ENCODE results near the gene REEP3. TPM values are rescaled to one million over a fixed set of nuclear protein-coding genes. Genes with fewer than 3 reads are reported as not detected.
A peak's percentile ranks its signal among the peaks of the same experiment; 100 is the strongest.

Gene REEP3
- total RNA-seq, 1 donor from 2014 or later: 13.6 TPM

GRCh38 chr10:63503395-63503794, 17.8 kb upstream of the REEP3 start:
- H3K36me3 ChIP-seq (ENCODE audit: control insufficient read depth in 3 of 3, insufficient read depth in 3 of 3, low read length in 3 of 3): no peaks in the 10 kb centered on the region
- no peak overlapping the region for H3K27ac ChIP-seq (ENCODE audit: low read depth, low read length)
- no peaks in the 10 kb centered on the region for H3K27me3 ChIP-seq (ENCODE audit: control insufficient read depth in 3 of 3, insufficient read depth in 3 of 3, low read length in 3 of 3)
- H3K9me3 ChIP-seq (ENCODE audit: control insufficient read depth in 3 of 3, low read length in 3 of 3): no peaks in the 10 kb centered on the region
- H3K4me1 ChIP-seq (ENCODE audit: control insufficient read depth in 3 of 3, insufficient read depth in 3 of 3, low read length in 3 of 3): peaks cover 0 to 9% (median 3%) of the 10 kb centered on the region in 3 donors
- no peak overlapping the region for H3K4me3 ChIP-seq (ENCODE audit: low read length in 3 of 3)
- no peak overlapping the region for H3K9ac ChIP-seq (ENCODE audit: low read depth in 1 of 3, low read length in 3 of 3)

GRCh38 chr10:63504145-63504881, 16.9 kb upstream of the REEP3 start:
- Histone ChIP-seq H3K4me3 (ENCODE audit: low read length in 3 of 3) (no peak overlapping the region), H3K4me1 (ENCODE audit: control insufficient read depth in 3 of 3, insufficient read depth in 3 of 3, low read length in 3 of 3) (peaks cover 0 to 9% (median 3%) of the 10 kb centered on the region in 3 donors), H3K9ac (ENCODE audit: low read depth in 1 of 3, low read length in 3 of 3) (no peak overlapping the region), H3K27me3 (ENCODE audit: control insufficient read depth in 3 of 3, insufficient read depth in 3 of 3, low read length in 3 of 3) (no peaks in the 10 kb centered on the region), H3K36me3 (ENCODE audit: control insufficient read depth in 3 of 3, insufficient read depth in 3 of 3, low read length in 3 of 3) (no peaks in the 10 kb centered on the region), H3K9me3 (ENCODE audit: control insufficient read depth in 3 of 3, low read length in 3 of 3) (no peaks in the 10 kb centered on the region), H3K27ac (ENCODE audit: low read depth, low read length) (no peak overlapping the region)

GRCh38 chr10:63505562-63505961, 15.6 kb upstream of the REEP3 start:
- Histone ChIP-seq H3K27ac (ENCODE audit: low read depth, low read length) (no peak overlapping the region), H3K9ac (ENCODE audit: low read depth in 1 of 3, low read length in 3 of 3) (no peak overlapping the region), H3K36me3 (ENCODE audit: control insufficient read depth in 3 of 3, insufficient read depth in 3 of 3, low read length in 3 of 3) (no peaks in the 10 kb centered on the region), H3K27me3 (ENCODE audit: control insufficient read depth in 3 of 3, insufficient read depth in 3 of 3, low read length in 3 of 3) (no peaks in the 10 kb centered on the region), H3K9me3 (ENCODE audit: control insufficient read depth in 3 of 3, low read length in 3 of 3) (no peaks in the 10 kb centered on the region), H3K4me3 (ENCODE audit: low read length in 3 of 3) (no peak overlapping the region), H3K4me1 (ENCODE audit: control insufficient read depth in 3 of 3, insufficient read depth in 3 of 3, low read length in 3 of 3) (peaks cover 0 to 9% (median 3%) of the 10 kb centered on the region in 3 donors)

- H3K36me3 ChIP-seq (ENCODE audit: control insufficient read depth in 3 of 3, insufficient read depth in 3 of 3, low read length in 3 of 3): no peaks in the 10 kb centered on the region
- no peak overlapping the region for H3K9ac ChIP-seq (ENCODE audit: low read depth in 1 of 3, low read length in 3 of 3)
- H3K4me1 ChIP-seq (ENCODE audit: control insufficient read depth in 3 of 3, insufficient read depth in 3 of 3, low read length in 3 of 3): peaks cover 0 to 9% (median 3%) of the 10 kb centered on the region in 3 donors
- H3K4me3 ChIP-seq (ENCODE audit: low read length in 3 of 3): no peak overlapping the region
- H3K27ac ChIP-seq (ENCODE audit: low read depth, low read length): no peak overlapping the region
- no peaks in the 10 kb centered on the region for H3K9me3 ChIP-seq (ENCODE audit: control insufficient read depth in 3 of 3, low read length in 3 of 3)
- H3K27me3 ChIP-seq (ENCODE audit: control insufficient read depth in 3 of 3, insufficient read depth in 3 of 3, low read length in 3 of 3): no peaks in the 10 kb centered on the region
Measured at GRCh38 chr10:63506554-63506953, 14.6 kb upstream of the REEP3 start.

GRCh38 chr10:63515002-63515763, 6.0 kb upstream of the REEP3 start:
- Histone ChIP-seq H3K36me3 (ENCODE audit: control insufficient read depth in 3 of 3, insufficient read depth in 3 of 3, low read length in 3 of 3) (no peaks in the 10 kb centered on the region), H3K9me3 (ENCODE audit: control insufficient read depth in 3 of 3, low read length in 3 of 3) (no peaks in the 10 kb centered on the region), H3K9ac (ENCODE audit: low read depth in 1 of 3, low read length in 3 of 3) (peak overlapping the region in 1 of 3 donors; percentile 43), H3K4me1 (ENCODE audit: control insufficient read depth in 3 of 3, insufficient read depth in 3 of 3, low read length in 3 of 3) (peaks cover 1 to 10% (median 5%) of the 10 kb centered on the region in 3 donors), H3K27ac (ENCODE audit: low read depth, low read length) (peak overlapping the region; percentile 61), H3K4me3 (ENCODE audit: low read length in 3 of 3) (no peak overlapping the region), H3K27me3 (ENCODE audit: control insufficient read depth in 3 of 3, insufficient read depth in 3 of 3, low read length in 3 of 3) (no peaks in the 10 kb centered on the region)

GRCh38 chr10:63516207-63516606, 5.0 kb upstream of the REEP3 start:
- no peaks in the 10 kb centered on the region for H3K9me3 ChIP-seq (ENCODE audit: control insufficient read depth in 3 of 3, low read length in 3 of 3)
- no peak overlapping the region for H3K27ac ChIP-seq (ENCODE audit: low read depth, low read length)
- H3K27me3 ChIP-seq (ENCODE audit: control insufficient read depth in 3 of 3, insufficient read depth in 3 of 3, low read length in 3 of 3): no peaks in the 10 kb centered on the region
- peaks cover 8 to 14% (median 11%) of the 10 kb centered on the region in 3 donors for H3K4me1 ChIP-seq (ENCODE audit: control insufficient read depth in 3 of 3, insufficient read depth in 3 of 3, low read length in 3 of 3)
- H3K9ac ChIP-seq (ENCODE audit: low read depth in 1 of 3, low read length in 3 of 3): no peak overlapping the region
- H3K4me3 ChIP-seq (ENCODE audit: low read length in 3 of 3): no peak overlapping the region
- H3K36me3 ChIP-seq (ENCODE audit: control insufficient read depth in 3 of 3, insufficient read depth in 3 of 3, low read length in 3 of 3): no peaks in the 10 kb centered on the region

GRCh38 chr10:63518690-63519288, 2.4 kb upstream of the REEP3 start:
- no peak overlapping the region for H3K9ac ChIP-seq (ENCODE audit: low read depth in 1 of 3, low read length in 3 of 3)
- no peaks in the 10 kb centered on the region for H3K9me3 ChIP-seq (ENCODE audit: control insufficient read depth in 3 of 3, low read length in 3 of 3)
- peaks cover 15 to 25% (median 21%) of the 10 kb centered on the region in 3 donors for H3K4me1 ChIP-seq (ENCODE audit: control insufficient read depth in 3 of 3, insufficient read depth in 3 of 3, low read length in 3 of 3)
- no peaks in the 10 kb centered on the region for H3K36me3 ChIP-seq (ENCODE audit: control insufficient read depth in 3 of 3, insufficient read depth in 3 of 3, low read length in 3 of 3)
- no peaks in the 10 kb centered on the region for H3K27me3 ChIP-seq (ENCODE audit: control insufficient read depth in 3 of 3, insufficient read depth in 3 of 3, low read length in 3 of 3)
- H3K27ac ChIP-seq (ENCODE audit: low read depth, low read length): no peak overlapping the region
- no peak overlapping the region for H3K4me3 ChIP-seq (ENCODE audit: low read length in 3 of 3)

GRCh38 chr10:63521416-63522276, 445 bp downstream of the REEP3 start:
- Histone ChIP-seq H3K27me3 (ENCODE audit: control insufficient read depth in 3 of 3, insufficient read depth in 3 of 3, low read length in 3 of 3) (no peaks in the 10 kb centered on the region), H3K4me1 (ENCODE audit: control insufficient read depth in 3 of 3, insufficient read depth in 3 of 3, low read length in 3 of 3) (peaks cover 15 to 18% (median 18%) of the 10 kb centered on the region in 3 donors), H3K9ac (ENCODE audit: low read depth in 1 of 3, low read length in 3 of 3) (peak overlapping the region; percentile 88 to 95 (median 94)), H3K27ac (ENCODE audit: low read depth, low read length) (peak overlapping the region; percentile 89), H3K36me3 (ENCODE audit: control insufficient read depth in 3 of 3, insufficient read depth in 3 of 3, low read length in 3 of 3) (no peaks in the 10 kb centered on the region), H3K9me3 (ENCODE audit: control insufficient read depth in 3 of 3, low read length in 3 of 3) (no peaks in the 10 kb centered on the region), H3K4me3 (ENCODE audit: low read length in 3 of 3) (peak overlapping the region; percentile 83 to 93 (median 87))

- Histone ChIP-seq H3K4me1 (ENCODE audit: control insufficient read depth in 3 of 3, insufficient read depth in 3 of 3, low read length in 3 of 3) (peaks cover 15 to 18% (median 18%) of the 10 kb centered on the region in 3 donors), H3K27ac (ENCODE audit: low read depth, low read length) (peak overlapping the region; percentile 89), H3K9ac (ENCODE audit: low read depth in 1 of 3, low read length in 3 of 3) (peak overlapping the region; percentile 88 to 95 (median 94))
Measured at GRCh38 chr10:63522277-63522687, 1.1 kb downstream of the REEP3 start.

More at GRCh38 chr10:63522277-63522687, 1.1 kb downstream of the REEP3 start:
- no peaks in the 10 kb centered on the region for H3K27me3 ChIP-seq (ENCODE audit: control insufficient read depth in 3 of 3, insufficient read depth in 3 of 3, low read length in 3 of 3)
- peak overlapping the region; percentile 83 to 93 (median 87) for H3K4me3 ChIP-seq (ENCODE audit: low read length in 3 of 3)
- no peaks in the 10 kb centered on the region for H3K9me3 ChIP-seq (ENCODE audit: control insufficient read depth in 3 of 3, low read length in 3 of 3)
- no peaks in the 10 kb centered on the region for H3K36me3 ChIP-seq (ENCODE audit: control insufficient read depth in 3 of 3, insufficient read depth in 3 of 3, low read length in 3 of 3)
